Endothelial cell of umbilical vein (primary cell): ENCODE measurements around the gene COG5. TPM values are rescaled to one million over a fixed set of nuclear protein-coding genes. Genes with fewer than 3 reads are reported as not detected.

Experiments used
- BruUV-seq: library from RNA; stranded (reverse); fragments of 400-500 nt; replicated peaks from 2 replicates; lab custom pipeline; 2021; lab: Mats Ljungman, UMichigan
- CTCF ChIA-PET: fragments of 300-600, 350-600 bp; sonication (Branson Sonifier 250); formaldehyde crosslinking; loops from one replicate; lab custom pipeline; 2021; ENCODE audit warnings: antibody characterized with exemption, inconsistent platforms; lab: Charles Lee
- POLR2A ChIA-PET: fragments of 300-600, 350-600 bp; sonication (Branson Sonifier 250); formaldehyde crosslinking; loops from one replicate; lab custom pipeline; 2021; ENCODE audit warnings: antibody characterized with exemption, inconsistent platforms; lab: Charles Lee
- DNase-seq: peaks from one replicate; pipeline ENCODE4 v3.0.0-alpha.2; 2011; ENCODE audit warnings: low read depth, low spot score
- FAIRE-seq: peaks from 2 replicates; lab custom pipeline; 2011; peaks lifted over from hg19 to GRCh38; lab: Jason Lieb, UNC
- H2AFZ ChIP-seq: 2 replicates; pipeline ENCODE4 v1.6.0; 2012; ENCODE audit warnings: low read depth, low read length, control low read depth, inconsistent platforms
- H3K27ac ChIP-seq: 2 replicates; pipeline ENCODE4 v1.5.1; 2011; ENCODE audit warnings: low read depth, mild to moderate bottlenecking, control low read depth, low read length, moderate library complexity; ENCODE audit not compliant: insufficient read depth
- H3K27me3 ChIP-seq, 2 experiments: 2 replicates each; pipeline versions ENCODE4 v1.6.0 to v1.6.1; 2011; ENCODE audit warnings: low read length in 2 of 2, mixed read lengths in 1 of 2; ENCODE audit not compliant: control insufficient read depth in 2 of 2, insufficient read depth in 2 of 2
- H3K36me3 ChIP-seq, 2 experiments: 2 replicates in 1 of 2; 3 replicates in 1 of 2; pipeline ENCODE4 v1.5.1; 2011; ENCODE audit warnings: low read length in 2 of 2, mild to moderate bottlenecking in 1 of 2, moderate library complexity in 1 of 2; ENCODE audit not compliant: control insufficient read depth in 2 of 2, insufficient read depth in 2 of 2; ENCODE audit errors: extremely low read depth in 1 of 2
- H3K4me1 ChIP-seq: 3 replicates; pipeline ENCODE4 v1.5.1; 2011; ENCODE audit warnings: mild to moderate bottlenecking, low read length; ENCODE audit not compliant: control insufficient read depth, insufficient read depth; ENCODE audit errors: extremely low read depth
- H3K4me2 ChIP-seq: 2 replicates; pipeline ENCODE4 v1.6.1; 2011; ENCODE audit warnings: low read length, control low read depth, mixed read lengths; ENCODE audit not compliant: insufficient read depth
- H3K4me3 ChIP-seq, 3 experiments: fragments of 200-600 bp in 1 of 3; sonication (generic), shearing (Covaris generic) in 1 of 3; replicated peaks in 1 of 3; 2 replicates each; pipeline ENCODE4 v1.5.1; 2011 to 2016; ENCODE audit warnings: control low read depth in 3 of 3, low read length in 3 of 3, mild to moderate bottlenecking in 2 of 3, inconsistent platforms in 1 of 3, low read depth in 1 of 3, moderate library complexity in 1 of 3; ENCODE audit not compliant: insufficient read depth in 1 of 3
- H3K79me2 ChIP-seq: 2 replicates; pipeline ENCODE4 v1.6.0; 2012; ENCODE audit warnings: low read length, inconsistent platforms; ENCODE audit not compliant: control insufficient read depth, insufficient read depth
- H3K9ac ChIP-seq: replicated peaks from 2 replicates; pipeline ENCODE3; 2011; ENCODE audit warnings: low read length, control low read depth; ENCODE audit not compliant: insufficient read depth; ENCODE audit errors: extremely low read depth
- H3K9me1 ChIP-seq: replicated peaks from 3 replicates; pipeline ENCODE4 v1.6.0; 2011; ENCODE audit warnings: mild to moderate bottlenecking, low read length; ENCODE audit not compliant: control insufficient read depth, insufficient read depth; ENCODE audit errors: extremely low read depth
- H3K9me3 ChIP-seq: replicated peaks from 2 replicates; pipeline ENCODE4 v1.5.1; 2012; ENCODE audit warnings: low read length, inconsistent platforms; ENCODE audit not compliant: control insufficient read depth, insufficient read depth
- H4K20me1 ChIP-seq: replicated peaks from 2 replicates; pipeline ENCODE3; 2011; ENCODE audit warnings: mild to moderate bottlenecking, low read length; ENCODE audit not compliant: control insufficient read depth, insufficient read depth; ENCODE audit errors: extremely low read depth
- CTCF ChIP-seq, 2 donors: IDR thresholded peaks; 1 replicate in 1 of 2; 2 replicates in 1 of 2; pipeline ENCODE4 v1.5.1; 2011; ENCODE audit warnings: low read length in 2 of 2, mild to moderate bottlenecking in 2 of 2, moderate library complexity in 2 of 2, control low read depth in 1 of 2, inconsistent platforms in 1 of 2, low read depth in 1 of 2; ENCODE audit not compliant: insufficient read depth in 1 of 2; ENCODE audit errors: extremely low read depth in 1 of 2
- EZH2 ChIP-seq: IDR thresholded peaks from 2 replicates; pipeline ENCODE4 v1.6.1; 2012; ENCODE audit warnings: borderline replicate concordance, low read depth, mild to moderate bottlenecking, moderate library complexity, low read length, inconsistent platforms; ENCODE audit not compliant: severe bottlenecking
- FOS ChIP-seq: IDR thresholded peaks from 2 replicates; pipeline ENCODE4 v1.6.1; 2011; ENCODE audit warnings: mild to moderate bottlenecking, low read length, moderate library complexity, borderline replicate concordance; ENCODE audit not compliant: insufficient read depth
- GATA2 ChIP-seq: IDR thresholded peaks from 2 replicates; pipeline ENCODE4 v1.7.0; 2011; ENCODE audit warnings: low read depth, mild to moderate bottlenecking, moderate library complexity, mixed read lengths, low read length; ENCODE audit not compliant: insufficient read length, insufficient read depth
- JUN ChIP-seq: IDR thresholded peaks from 2 replicates; pipeline ENCODE4 v1.6.1; 2011; ENCODE audit warnings: borderline replicate concordance, low read depth; ENCODE audit not compliant: insufficient read length, insufficient read depth
- MAX ChIP-seq: IDR thresholded peaks from 2 replicates; pipeline ENCODE4 v1.6.1; 2011; ENCODE audit not compliant: insufficient read depth, insufficient read length
- MYC ChIP-seq: IDR thresholded peaks from one replicate; pipeline ENCODE4 v1.6.1; 2011; ENCODE audit warnings: mild to moderate bottlenecking, low read depth, low read length
- POLR2A ChIP-seq: IDR thresholded peaks from 2 replicates; pipeline ENCODE4 v1.6.1; 2012; ENCODE audit warnings: low read depth, mild to moderate bottlenecking, control low read depth, low read length
- POLR2AphosphoS5 ChIP-seq: IDR thresholded peaks from 2 replicates; pipeline ENCODE4 v1.6.1; 2012; ENCODE audit warnings: low read depth, mild to moderate bottlenecking, control low read depth, low read length, moderate library complexity; ENCODE audit not compliant: insufficient read depth
- dilution Hi-C: fragments of 300-500 bp; cut with MboI; formaldehyde crosslinking; loops from one replicate; pipeline ENCODE4 v1.15.0; 2019; ENCODE audit warnings: low sequenced_read_pairs; ENCODE audit not compliant: extremely low pct_ligation_motif_present
- intact Hi-C: fragments of 100-400 bp; cut with micrococcal nuclease; formaldehyde crosslinking; loops from one replicate; pipeline ENCODE4 v1.10.0; 2022
- polyA plus RNA-seq, 4 experiments: library from polyadenylated mRNA; depleted of rRNA in 3 of 4; stranded (reverse) in 3 of 4; unstranded in 1 of 4; fragments of >200 nt; gene quantifications; 2 replicates each; pipeline versions ENCODE4 v1.2.1 to v1.2.3, GENCODE V29; 2011 to 2012; ENCODE audit warnings: missing spikeins in 1 of 4
- total RNA-seq: library from RNA; stranded (reverse); gene quantifications from 2 replicates; pipeline ENCODE4 v1.2.3, GENCODE V29; 2021

Gene COG5
- total and polyA plus RNA-seq, 2 donors (not counting 3 experiments of a cell fraction or from before 2014, with no cell fraction given) = 18.8 to 45.3 TPM

- no peaks in the 10 kb centered on the region for H3K9me3 ChIP-seq
- H4K20me1 ChIP-seq = no peaks in the 10 kb centered on the region
- H3K4me3 ChIP-seq = no peak overlapping the region
- H3K36me3 ChIP-seq = no peaks in the 10 kb centered on the region
- FAIRE-seq (no peak), DNase-seq (no peak)
- no TSS peak for BruUV-seq
- H3K27ac ChIP-seq = no peak overlapping the region
- no peaks in the 10 kb centered on the region for H3K4me1 ChIP-seq
- H2AFZ ChIP-seq = no peak overlapping the region
- no peak overlapping the region for H3K9ac ChIP-seq
- H3K79me2 ChIP-seq = no peaks in the 10 kb centered on the region
- ChIA-PET CTCF (interaction anchor here (1.2 kb wide), 1 partner anchor 13 kb away, joined by 3 read pairs; no protein-coding TSS in a partner anchor), POLR2A (no interaction called here)
- TF ChIP-seq MYC (no peak), FOS (no peak), CTCF (IDR thresholded peaks at IDR 0.05; ENCODE audit: extremely low read depth in 1 of 2, insufficient read depth in 1 of 2, low read depth in 1 of 2, low read length in 2 of 2) (no peak), POLR2A (no peak), JUN (no peak), GATA2 (no peak)
- dilution Hi-C loops (no loop called here), intact Hi-C loops (loop anchor here (1.0 kb wide), 1 partner anchor 17 kb away; no protein-coding TSS in a partner anchor)
- H3K4me2 ChIP-seq = no peak overlapping the region
- H3K27me3 ChIP-seq = no peaks in the 10 kb centered on the region
- H3K9me1 ChIP-seq = no peaks in the 10 kb centered on the region
Observed at GRCh38 chr7:107268594-107268993, 295.1 kb downstream of the COG5 start.

DNA sequence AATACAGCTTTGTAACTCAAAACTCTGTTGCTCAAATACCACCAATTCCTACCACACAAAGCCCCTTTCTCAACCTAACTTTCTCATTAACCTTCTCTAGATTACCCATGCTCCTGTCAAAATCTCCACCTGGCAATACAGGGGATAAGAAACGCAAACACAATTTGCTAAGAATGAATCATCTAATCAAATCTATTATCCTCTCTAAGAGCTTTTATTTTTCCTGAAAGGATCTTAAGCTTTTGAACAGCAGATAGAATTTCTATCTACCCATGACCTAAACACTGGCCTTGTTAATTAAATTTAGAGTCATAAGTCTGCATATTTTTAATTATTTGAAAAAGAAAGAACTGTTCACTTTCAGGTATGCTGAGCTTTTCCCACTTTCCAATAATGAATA is 296.6 kb downstream of the COG5 start:
- no peak overlapping the region for H3K4me3 ChIP-seq
- H3K9me1 ChIP-seq = no peaks in the 10 kb centered on the region
- H3K79me2 ChIP-seq = no peaks in the 10 kb centered on the region
- no peaks in the 10 kb centered on the region for H3K9me3 ChIP-seq
- H4K20me1 ChIP-seq = no peaks in the 10 kb centered on the region
- H3K36me3 ChIP-seq = no peaks in the 10 kb centered on the region
- DNase-seq (no peak), FAIRE-seq (no peak)
- POLR2A ChIA-PET = no interaction called here
- no peak overlapping the region for H2AFZ ChIP-seq
- CTCF ChIA-PET = interaction anchor here (1.1 to 1.2 kb wide), 3 partner anchors 9 to 608 kb away, joined by 3 to 6 read pairs (median 4); no protein-coding TSS in a partner anchor
- dilution Hi-C loops (no loop called here), intact Hi-C loops (no loop called here)
- H3K27ac ChIP-seq = no peak overlapping the region
- no peaks in the 10 kb centered on the region for H3K4me1 ChIP-seq
- no peak overlapping the region for H3K4me2 ChIP-seq
- BruUV-seq = no TSS peak
- H3K27me3 ChIP-seq = no peaks in the 10 kb centered on the region
- TF ChIP-seq GATA2 (no peak), POLR2AphosphoS5 (no peak), JUN (no peak), FOS (no peak), MAX (no peak), MYC (no peak), CTCF (IDR thresholded peaks at IDR 0.05; ENCODE audit: extremely low read depth in 1 of 2, insufficient read depth in 1 of 2, low read depth in 1 of 2, low read length in 2 of 2) (no peak), POLR2A (no peak), EZH2 (no peak)
- no peak overlapping the region for H3K9ac ChIP-seq
